ENCODE results near the gene ARSD.
"Not testable (repeated sequence)": the region's sequence is repeated elsewhere in the genome, so short reads cannot be mapped to it uniquely, and the experiment has no call there.

The ARSD gene, protein sequence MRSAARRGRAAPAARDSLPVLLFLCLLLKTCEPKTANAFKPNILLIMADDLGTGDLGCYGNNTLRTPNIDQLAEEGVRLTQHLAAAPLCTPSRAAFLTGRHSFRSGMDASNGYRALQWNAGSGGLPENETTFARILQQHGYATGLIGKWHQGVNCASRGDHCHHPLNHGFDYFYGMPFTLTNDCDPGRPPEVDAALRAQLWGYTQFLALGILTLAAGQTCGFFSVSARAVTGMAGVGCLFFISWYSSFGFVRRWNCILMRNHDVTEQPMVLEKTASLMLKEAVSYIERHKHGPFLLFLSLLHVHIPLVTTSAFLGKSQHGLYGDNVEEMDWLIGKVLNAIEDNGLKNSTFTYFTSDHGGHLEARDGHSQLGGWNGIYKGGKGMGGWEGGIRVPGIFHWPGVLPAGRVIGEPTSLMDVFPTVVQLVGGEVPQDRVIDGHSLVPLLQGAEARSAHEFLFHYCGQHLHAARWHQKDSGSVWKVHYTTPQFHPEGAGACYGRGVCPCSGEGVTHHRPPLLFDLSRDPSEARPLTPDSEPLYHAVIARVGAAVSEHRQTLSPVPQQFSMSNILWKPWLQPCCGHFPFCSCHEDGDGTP

DNA sequence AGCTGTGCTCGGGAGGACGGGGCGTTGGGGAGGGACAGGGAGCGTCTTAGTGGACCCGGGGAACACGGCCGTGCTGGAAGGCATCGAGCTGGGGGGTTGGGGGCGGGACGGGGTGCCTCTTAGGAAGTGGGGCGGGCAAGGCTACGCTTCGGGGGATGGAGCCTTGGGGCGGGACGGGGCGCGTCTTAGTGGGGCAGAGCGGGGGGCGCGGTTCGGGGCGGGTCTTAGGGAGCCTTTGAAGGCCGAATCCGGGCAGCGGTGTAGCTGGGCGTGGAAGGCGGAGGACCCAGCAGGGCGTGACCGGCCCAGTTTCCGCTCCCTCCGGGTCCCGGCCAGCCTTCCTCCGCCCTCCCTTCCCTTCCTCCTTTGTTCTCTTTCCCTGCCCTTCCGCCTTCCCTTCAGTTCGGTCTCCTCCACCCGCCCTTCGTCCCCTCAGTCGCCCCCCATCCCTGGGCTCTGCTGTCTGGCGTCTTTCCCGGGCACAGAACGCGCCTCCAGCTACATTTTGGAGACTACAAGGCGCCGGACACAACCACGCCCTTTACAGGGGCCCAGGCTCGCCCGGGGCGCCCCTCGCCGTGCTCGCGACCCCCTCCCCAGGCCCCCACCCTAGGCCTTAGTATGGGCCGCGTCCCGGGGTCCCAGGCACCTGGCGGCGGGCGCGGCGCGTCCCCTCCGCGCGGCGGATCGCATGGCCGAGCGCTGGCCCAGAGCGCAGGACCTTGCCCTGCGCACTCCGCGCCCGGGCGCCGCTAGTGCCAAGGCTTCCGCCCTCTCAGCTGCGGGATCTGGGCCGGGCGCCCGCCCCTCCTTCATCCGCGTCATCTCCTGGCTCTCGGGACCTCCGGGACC, at the start of gene ARSD:
ARSD (minus strand) TSS at position 757 of the 852 bp plus-strand sequence; CDS start at position 693, 64 bp downstream.
- DNase-seq (ENCODE audit: extremely low spot score, insufficient read length, low read depth) (peak; percentile 43), FAIRE-seq (peak; percentile 69)

DNA sequence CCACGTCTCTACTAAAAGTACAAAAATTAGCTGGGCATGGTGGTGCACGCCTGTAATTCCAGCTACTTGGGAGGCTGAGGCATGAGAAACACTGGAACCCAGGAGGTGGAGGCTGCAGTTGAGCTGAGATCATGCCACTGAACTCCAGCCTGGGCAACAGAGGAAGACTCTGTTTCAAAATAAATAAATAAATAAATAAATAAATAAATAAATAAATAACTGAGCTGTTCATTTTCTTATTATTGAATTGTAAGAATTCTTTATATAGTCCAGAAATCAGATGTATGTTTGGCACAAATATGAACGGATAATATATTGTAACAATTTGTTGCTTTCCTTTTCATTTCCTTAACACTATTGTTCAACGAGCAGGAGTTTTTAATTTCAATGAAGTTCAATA, 49.5 kb upstream of the ARSD start:
- FAIRE-seq: not testable (repeated sequence)

GRCh38 chrX:2974961-2975360, 45.8 kb upstream of the ARSD start:
- FAIRE-seq: no peak

More for the DNA sequence above, 49.5 kb upstream of the ARSD start:
- not testable (repeated sequence) for DNase-seq (ENCODE audit: extremely low spot score, insufficient read length, low read depth)

GRCh38 chrX:2972391-2972790, 43.3 kb upstream of the ARSD start:
- DNase-seq (ENCODE audit: extremely low spot score, insufficient read length, low read depth) (no peak), FAIRE-seq (no peak)

More at GRCh38 chrX:2974961-2975360, 45.8 kb upstream of the ARSD start:
- DNase-seq (ENCODE audit: extremely low spot score, insufficient read length, low read depth): no peak

- no peak for DNase-seq (ENCODE audit: extremely low spot score, insufficient read length, low read depth)
- FAIRE-seq: no peak
These were observed 39.9 kb upstream of the ARSD start for GRCh38 chrX:2969021-2969420.

DNA sequence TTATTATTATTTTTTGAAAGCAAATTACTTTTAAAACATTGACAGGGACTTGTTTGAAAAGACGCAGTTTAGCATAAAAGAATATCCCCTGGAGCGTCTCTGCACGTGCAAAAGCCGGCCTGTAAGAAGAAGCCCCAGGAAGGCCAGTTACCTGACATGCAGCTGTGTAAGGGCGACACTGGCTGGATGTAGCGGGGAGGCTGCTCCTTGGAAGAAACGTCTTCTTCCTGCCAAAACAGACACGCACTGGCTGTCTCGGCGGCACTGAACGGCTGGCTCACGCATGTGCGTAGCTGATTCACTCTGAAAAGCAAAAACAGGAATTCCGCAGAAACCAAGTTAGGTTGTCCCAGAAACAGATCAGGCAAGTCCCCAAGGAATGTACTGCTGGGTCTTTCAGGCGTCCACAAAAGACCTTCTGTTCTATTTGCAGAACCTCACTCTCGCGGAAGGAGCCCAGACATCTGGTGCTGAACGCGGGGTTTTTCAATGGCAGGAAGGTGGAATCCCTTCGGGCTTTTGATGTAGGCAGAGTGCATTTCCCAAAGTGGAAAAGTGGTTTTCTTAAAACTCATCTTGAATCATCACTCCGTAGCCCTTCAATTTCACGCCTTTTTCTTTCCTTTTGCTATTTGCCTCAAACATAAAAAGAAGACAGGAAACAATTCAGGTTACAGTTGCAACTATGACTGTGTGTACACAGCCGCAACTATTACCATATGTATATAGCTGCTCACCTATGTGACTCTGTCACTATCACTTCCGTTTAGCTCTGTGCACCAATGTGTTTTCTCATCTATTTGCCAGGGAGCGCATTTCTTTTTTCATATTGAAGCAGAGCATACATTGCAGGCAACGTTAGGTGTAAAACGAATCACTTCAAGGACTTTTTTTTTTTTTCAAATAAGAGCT, 39.1 kb upstream of the ARSD start:
- DNase-seq (ENCODE audit: extremely low spot score, insufficient read length, low read depth) (no peak), FAIRE-seq (no peak)

GRCh38 chrX:2967584-2967983, 38.4 kb upstream of the ARSD start:
- DNase-seq (ENCODE audit: extremely low spot score, insufficient read length, low read depth) (no peak), FAIRE-seq (no peak)

DNA sequence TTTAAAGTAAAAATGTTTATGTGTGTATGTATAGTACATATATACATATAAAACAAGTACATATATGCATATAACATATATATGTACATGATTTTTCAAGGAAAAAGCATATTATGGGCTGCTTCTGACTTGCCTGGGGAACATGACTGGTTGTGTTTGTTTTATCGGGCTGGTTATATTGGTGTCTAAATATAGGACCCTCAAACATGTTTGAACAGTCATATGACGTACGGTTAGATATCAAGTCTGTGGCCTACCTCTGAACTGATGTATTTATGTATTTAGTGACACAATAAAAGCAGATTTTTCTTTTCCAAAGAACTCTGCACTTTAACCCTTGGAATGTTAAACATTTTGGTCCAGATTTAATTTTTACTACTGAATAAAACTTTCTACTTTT, 37.9 kb upstream of the ARSD start:
- FAIRE-seq (no peak), DNase-seq (ENCODE audit: extremely low spot score, insufficient read length, low read depth) (no peak)

DNA sequence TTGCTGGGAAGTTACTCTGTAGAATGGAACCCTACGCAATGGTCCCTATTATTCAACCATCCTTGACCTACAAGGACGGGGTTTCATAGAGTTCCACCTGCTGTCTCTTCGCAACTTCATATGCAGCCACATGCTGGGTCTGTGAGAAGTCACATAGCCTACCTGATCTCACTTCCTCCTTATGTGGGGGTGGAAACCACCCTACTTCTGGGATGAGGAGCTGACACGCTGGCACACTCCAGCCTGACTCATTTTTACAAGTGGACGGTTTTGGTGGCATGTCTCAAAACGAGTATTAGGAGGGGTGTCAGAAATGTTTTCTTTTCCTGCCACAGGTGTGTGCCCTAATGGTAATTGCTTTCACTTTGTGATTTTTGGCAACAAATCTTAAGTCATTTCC, 36.8 kb upstream of the ARSD start:
- no peak for DNase-seq (ENCODE audit: extremely low spot score, insufficient read length, low read depth)
- FAIRE-seq: no peak

DNA sequence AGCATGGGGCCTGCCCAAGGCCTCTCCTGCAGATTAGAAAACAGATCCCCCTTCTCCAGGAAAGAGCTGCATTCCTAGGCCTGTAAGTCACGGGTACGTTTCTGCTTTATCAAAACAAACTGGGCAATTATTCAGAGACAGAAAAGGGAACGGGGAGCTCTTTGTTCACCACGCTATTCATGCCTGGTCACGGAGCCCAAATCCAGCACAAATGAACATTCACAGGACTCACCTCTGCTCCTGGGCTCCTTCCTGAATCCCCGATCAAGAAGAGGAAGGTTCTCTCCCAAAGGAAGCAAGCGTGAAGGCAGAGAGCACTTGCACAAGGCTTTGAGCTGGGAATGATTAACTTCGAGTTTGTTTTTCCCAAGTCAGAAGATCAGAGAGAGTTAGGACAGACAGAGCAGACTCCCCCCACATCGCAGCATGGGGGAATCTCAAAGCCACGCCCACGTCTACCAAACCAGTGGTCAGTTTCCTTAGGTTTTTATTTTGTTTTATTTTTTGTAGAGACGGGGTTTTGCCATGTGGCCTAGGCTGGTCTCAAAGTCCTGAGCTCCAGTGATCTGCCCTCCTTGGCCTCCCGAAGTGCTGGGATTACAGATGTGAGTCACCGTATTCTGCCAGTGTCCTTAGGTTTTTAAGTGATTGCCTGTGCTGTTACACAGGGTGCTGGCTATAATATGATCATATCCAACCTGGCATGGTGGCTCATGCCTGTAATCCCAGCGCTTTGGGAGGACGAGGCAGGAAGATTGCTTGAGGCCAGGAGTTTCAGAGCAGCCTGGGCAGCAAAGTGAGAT, 35.1 kb upstream of the ARSD start:
- DNase-seq (ENCODE audit: extremely low spot score, insufficient read length, low read depth); FAIRE-seq: not testable (repeated sequence)

DNA sequence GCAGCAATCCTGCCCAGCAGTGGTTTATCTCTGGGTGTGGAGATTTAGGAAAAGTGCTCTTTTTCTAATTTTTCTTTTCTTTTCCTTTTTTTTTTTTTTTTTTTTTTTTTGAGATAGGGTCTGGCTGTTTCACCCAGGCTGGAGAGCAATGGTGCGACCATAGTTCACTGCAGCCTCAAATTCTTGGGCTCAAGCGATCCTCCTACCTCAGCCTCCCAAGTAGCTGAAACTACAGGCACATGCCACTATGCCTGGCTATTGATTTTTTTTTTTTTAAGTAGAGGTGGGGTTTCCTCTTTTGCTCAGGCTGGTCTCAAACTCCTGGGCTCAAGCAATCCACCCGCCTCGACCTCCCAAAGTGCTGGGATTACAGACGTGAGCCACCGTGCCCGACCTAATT, 34.3 kb upstream of the ARSD start:
- not testable (repeated sequence) for FAIRE-seq; DNase-seq (ENCODE audit: extremely low spot score, insufficient read length, low read depth)

GRCh38 chrX:2962381-2962780, 33.2 kb upstream of the ARSD start:
- DNase-seq (ENCODE audit: extremely low spot score, insufficient read length, low read depth) (no peak), FAIRE-seq (no peak)

GRCh38 chrX:2960861-2961515, 31.8 kb upstream of the ARSD start:
- DNase-seq (ENCODE audit: extremely low spot score, insufficient read length, low read depth): no peak
- FAIRE-seq: no peak

- FAIRE-seq (no peak), DNase-seq (ENCODE audit: extremely low spot score, insufficient read length, low read depth) (no peak)
These were observed 29.1 kb upstream of the ARSD start for GRCh38 chrX:2958199-2958598.

GRCh38 chrX:2955838-2956237, 26.7 kb upstream of the ARSD start:
- DNase-seq (ENCODE audit: extremely low spot score, insufficient read length, low read depth) (no peak), FAIRE-seq (no peak)

- FAIRE-seq (no peak), DNase-seq (ENCODE audit: extremely low spot score, insufficient read length, low read depth) (no peak)
These were observed 26.1 kb upstream of the ARSD start for GRCh38 chrX:2955281-2955680.

GRCh38 chrX:2954541-2954940, 25.4 kb upstream of the ARSD start:
- FAIRE-seq (no peak), DNase-seq (ENCODE audit: extremely low spot score, insufficient read length, low read depth) (no peak)

DNA sequence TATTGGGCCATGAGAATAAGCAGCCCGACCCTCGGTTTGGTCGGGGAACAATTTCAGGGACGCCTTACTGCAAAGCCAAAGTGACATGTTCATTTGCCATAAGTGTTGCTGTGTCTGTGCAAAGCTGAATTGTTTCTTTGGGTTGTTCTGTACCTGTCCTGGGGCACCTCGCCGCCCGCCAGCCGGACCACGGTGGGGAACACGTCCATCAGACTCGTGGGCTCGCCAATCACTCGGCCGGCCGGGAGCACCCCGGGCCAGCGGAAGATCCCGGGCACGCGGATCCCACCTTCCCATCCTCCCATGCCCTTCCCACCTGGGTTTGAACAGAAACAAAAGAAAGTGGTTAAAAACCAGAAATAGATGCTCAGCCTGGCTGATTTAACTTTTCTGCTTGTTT, 8.8 kb upstream of the ARSD start:
- FAIRE-seq: not testable (repeated sequence)

More for the DNA sequence above, 8.8 kb upstream of the ARSD start:
- DNase-seq (ENCODE audit: extremely low spot score, insufficient read length, low read depth): not testable (repeated sequence)
